Measurements from ENCODE around the gene CDC123.

Gene CDC123

DNA sequence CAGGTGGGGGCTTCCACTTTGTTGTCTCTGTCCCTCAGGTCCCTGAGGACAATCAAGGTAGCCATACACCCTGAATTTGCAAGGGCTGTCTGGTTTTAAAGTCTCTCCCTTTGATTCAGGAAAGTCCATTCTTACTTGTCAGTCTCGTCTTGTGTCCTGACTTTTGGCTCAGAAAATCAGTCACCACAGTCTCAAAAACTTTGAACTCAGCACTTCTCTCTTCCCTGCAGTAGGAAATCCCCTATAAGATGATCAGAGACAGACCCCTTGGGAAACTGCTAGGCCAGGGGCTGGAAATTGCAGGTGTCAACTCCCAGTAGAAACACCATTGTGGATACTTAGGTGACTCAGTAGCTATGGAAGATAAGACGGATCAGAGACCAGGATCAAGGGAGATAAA is 73.1 kb downstream of the CDC123 start:
- no peaks in the 10 kb centered on the region; the same call in 1 of the 2 replicates for H3K4me1 ChIP-seq (ENCODE audit: control insufficient read depth, insufficient read depth, low read length)

DNA sequence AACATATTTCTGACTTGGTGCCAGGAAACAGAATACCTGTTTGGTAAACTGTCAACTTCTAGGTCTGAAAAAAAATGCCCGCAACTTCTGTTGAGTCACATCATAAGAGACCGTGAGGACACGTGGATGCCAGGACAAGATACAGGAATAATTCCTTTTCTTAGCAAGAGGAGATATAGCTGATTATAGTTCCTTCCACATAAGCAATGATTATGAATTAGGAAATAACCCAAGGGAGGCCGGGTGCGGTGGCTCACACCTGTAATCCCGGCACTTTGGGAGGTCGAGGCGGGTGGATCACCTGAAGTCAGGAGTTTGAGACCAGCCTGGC is 75.2 kb downstream of the CDC123 start:
- ChIA-PET POLR2A (interaction anchor here (0.5 to 1.4 kb wide), 3 partner anchors 8 to 62 kb away, joined by 3 to 5 read pairs (median 3); no protein-coding TSS in a partner anchor), CTCF (no interaction called here)
- H3K4me1 ChIP-seq (ENCODE audit: control insufficient read depth, insufficient read depth, low read length) = no peaks in the 10 kb centered on the region; the same call in 1 of the 2 replicates
- no peaks in the 10 kb centered on the region for H3K9me3 ChIP-seq (ENCODE audit: control insufficient read depth, insufficient read depth, low read depth, low read length)
- no peak overlapping the region for H3K27ac ChIP-seq (ENCODE audit: extremely low read depth, low read depth, low read length)
- no peak overlapping the region for H3K4me3 ChIP-seq (ENCODE audit: low read depth, low read length)
- H3K36me3 ChIP-seq (ENCODE audit: control insufficient read depth in 2 of 2, insufficient read depth in 1 of 2, low read length in 2 of 2) = no peaks in the 10 kb centered on the region
- TF ChIP-seq ZNF654 (tag by site-specific recombination; IDR thresholded peaks at IDR 0.05; ENCODE audit: low read depth) = no peak
- TF ChIP-seq GLIS1 (tag by site-specific recombination; IDR thresholded peaks at IDR 0.05) = 0 out of 2 replicates have a peak, but pooled peaks have one; percentile 0
- TF ChIP-seq, protein P1, sequence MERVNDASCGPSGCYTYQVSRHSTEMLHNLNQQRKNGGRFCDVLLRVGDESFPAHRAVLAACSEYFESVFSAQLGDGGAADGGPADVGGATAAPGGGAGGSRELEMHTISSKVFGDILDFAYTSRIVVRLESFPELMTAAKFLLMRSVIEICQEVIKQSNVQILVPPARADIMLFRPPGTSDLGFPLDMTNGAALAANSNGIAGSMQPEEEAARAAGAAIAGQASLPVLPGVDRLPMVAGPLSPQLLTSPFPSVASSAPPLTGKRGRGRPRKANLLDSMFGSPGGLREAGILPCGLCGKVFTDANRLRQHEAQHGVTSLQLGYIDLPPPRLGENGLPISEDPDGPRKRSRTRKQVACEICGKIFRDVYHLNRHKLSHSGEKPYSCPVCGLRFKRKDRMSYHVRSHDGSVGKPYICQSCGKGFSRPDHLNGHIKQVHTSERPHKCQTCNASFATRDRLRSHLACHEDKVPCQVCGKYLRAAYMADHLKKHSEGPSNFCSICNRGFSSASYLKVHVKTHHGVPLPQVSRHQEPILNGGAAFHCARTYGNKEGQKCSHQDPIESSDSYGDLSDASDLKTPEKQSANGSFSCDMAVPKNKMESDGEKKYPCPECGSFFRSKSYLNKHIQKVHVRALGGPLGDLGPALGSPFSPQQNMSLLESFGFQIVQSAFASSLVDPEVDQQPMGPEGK (tag by site-specific recombination; IDR thresholded peaks at IDR 0.05) = 0 out of 2 replicates have a peak, but pooled peaks have one; percentile 0
- no peak for TF ChIP-seq ZNF580 (tag by site-specific recombination; IDR thresholded peaks at IDR 0.05)
- TF ChIP-seq ZBTB10 (tag by site-specific recombination; IDR thresholded peaks at IDR 0.05) = no peak
- no peak for TF ChIP-seq ZEB2 (tag by site-specific recombination; IDR thresholded peaks at IDR 0.05)
- no peak for TF ChIP-seq ZNF747 (tag by site-specific recombination; IDR thresholded peaks at IDR 0.05)
- no peak for TF ChIP-seq BCL11A (tag by site-specific recombination; IDR thresholded peaks at IDR 0.05; ENCODE audit: low read depth)
- no peak for TF ChIP-seq ZNF610 (tag by site-specific recombination; IDR thresholded peaks at IDR 0.05; ENCODE audit: borderline replicate concordance)
- 0 out of 2 replicates have a peak, but pooled peaks have one; percentile 30 for TF ChIP-seq ZNF184 (tag by site-specific recombination; IDR thresholded peaks at IDR 0.05)
- TF ChIP-seq ZNF514 (tag by site-specific recombination; IDR thresholded peaks at IDR 0.05) = no peak
- TF ChIP-seq ZNF670 (tag by site-specific recombination; IDR thresholded peaks at IDR 0.05; ENCODE audit: low read depth) = no peak
- no peak for TF ChIP-seq ZNF426 (tag by site-specific recombination; IDR thresholded peaks at IDR 0.05)
- TF ChIP-seq ZNF26 (tag by site-specific recombination; IDR thresholded peaks at IDR 0.05) = no peak

More for the DNA sequence above, 73.1 kb downstream of the CDC123 start:
- CTCF ChIA-PET = interaction anchor here (0.5 kb wide), 1 partner anchor 438 kb away, joined by 3 read pairs; no protein-coding TSS in a partner anchor
- TF ChIP-seq ZBTB1 (tag by site-specific recombination; IDR thresholded peaks at IDR 0.05) (no peak), RBAK (tag by site-specific recombination; IDR thresholded peaks at IDR 0.05) (no peak), ZNF423 (tag by site-specific recombination; IDR thresholded peaks at IDR 0.05) (no peak), ZNF416 (tag by site-specific recombination; IDR thresholded peaks at IDR 0.05) (no peak), ZNF555 (tag by site-specific recombination; conservative IDR thresholded peaks at IDR 0.05) (no peak), ZNF169 (tag by site-specific recombination; IDR thresholded peaks at IDR 0.05) (no peak), ZBTB21 (tag by site-specific recombination; IDR thresholded peaks at IDR 0.05) (no peak), ZSCAN30 (tag by site-specific recombination; IDR thresholded peaks at IDR 0.05) (no peak), ZNF350 (tag by site-specific recombination; IDR thresholded peaks at IDR 0.05) (no peak), ZNF792 (tag by site-specific recombination; IDR thresholded peaks at IDR 0.05) (no peak), ZNF184 (tag by site-specific recombination; IDR thresholded peaks at IDR 0.05) (no peak), ZNF354C (tag by site-specific recombination; IDR thresholded peaks at IDR 0.05; ENCODE audit: borderline replicate concordance, low read depth) (no peak), ZNF677 (tag by site-specific recombination; IDR thresholded peaks at IDR 0.05) (no peak), ZNF76 (tag by site-specific recombination; IDR thresholded peaks at IDR 0.05; ENCODE audit: borderline replicate concordance, low read depth) (no peak), ZNF610 (tag by site-specific recombination; IDR thresholded peaks at IDR 0.05; ENCODE audit: borderline replicate concordance) (no peak), ZNF114 (tag by site-specific recombination; IDR thresholded peaks at IDR 0.05) (no peak), ZFP37 (tag by site-specific recombination; IDR thresholded peaks at IDR 0.05) (no peak)
- TF ChIP-seq, protein P2, sequence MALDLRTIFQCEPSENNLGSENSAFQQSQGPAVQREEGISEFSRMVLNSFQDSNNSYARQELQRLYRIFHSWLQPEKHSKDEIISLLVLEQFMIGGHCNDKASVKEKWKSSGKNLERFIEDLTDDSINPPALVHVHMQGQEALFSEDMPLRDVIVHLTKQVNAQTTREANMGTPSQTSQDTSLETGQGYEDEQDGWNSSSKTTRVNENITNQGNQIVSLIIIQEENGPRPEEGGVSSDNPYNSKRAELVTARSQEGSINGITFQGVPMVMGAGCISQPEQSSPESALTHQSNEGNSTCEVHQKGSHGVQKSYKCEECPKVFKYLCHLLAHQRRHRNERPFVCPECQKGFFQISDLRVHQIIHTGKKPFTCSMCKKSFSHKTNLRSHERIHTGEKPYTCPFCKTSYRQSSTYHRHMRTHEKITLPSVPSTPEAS (tag by site-specific recombination; IDR thresholded peaks at IDR 0.05) = no peak
- TF ChIP-seq, protein P3, sequence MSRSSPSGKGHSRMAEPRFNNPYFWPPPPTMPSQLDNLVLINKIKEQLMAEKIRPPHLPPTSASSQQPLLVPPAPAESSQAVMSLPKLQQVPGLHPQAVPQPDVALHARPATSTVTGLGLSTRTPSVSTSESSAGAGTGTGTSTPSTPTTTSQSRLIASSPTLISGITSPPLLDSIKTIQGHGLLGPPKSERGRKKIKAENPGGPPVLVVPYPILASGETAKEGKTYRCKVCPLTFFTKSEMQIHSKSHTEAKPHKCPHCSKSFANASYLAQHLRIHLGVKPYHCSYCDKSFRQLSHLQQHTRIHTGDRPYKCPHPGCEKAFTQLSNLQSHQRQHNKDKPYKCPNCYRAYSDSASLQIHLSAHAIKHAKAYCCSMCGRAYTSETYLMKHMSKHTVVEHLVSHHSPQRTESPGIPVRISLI (tag by site-specific recombination; IDR thresholded peaks at IDR 0.05) = no peak
- TF ChIP-seq, protein P4, sequence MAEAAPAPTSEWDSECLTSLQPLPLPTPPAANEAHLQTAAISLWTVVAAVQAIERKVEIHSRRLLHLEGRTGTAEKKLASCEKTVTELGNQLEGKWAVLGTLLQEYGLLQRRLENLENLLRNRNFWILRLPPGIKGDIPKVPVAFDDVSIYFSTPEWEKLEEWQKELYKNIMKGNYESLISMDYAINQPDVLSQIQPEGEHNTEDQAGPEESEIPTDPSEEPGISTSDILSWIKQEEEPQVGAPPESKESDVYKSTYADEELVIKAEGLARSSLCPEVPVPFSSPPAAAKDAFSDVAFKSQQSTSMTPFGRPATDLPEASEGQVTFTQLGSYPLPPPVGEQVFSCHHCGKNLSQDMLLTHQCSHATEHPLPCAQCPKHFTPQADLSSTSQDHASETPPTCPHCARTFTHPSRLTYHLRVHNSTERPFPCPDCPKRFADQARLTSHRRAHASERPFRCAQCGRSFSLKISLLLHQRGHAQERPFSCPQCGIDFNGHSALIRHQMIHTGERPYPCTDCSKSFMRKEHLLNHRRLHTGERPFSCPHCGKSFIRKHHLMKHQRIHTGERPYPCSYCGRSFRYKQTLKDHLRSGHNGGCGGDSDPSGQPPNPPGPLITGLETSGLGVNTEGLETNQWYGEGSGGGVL (tag by site-specific recombination; IDR thresholded peaks at IDR 0.05) = no peak
- no peaks in the 10 kb centered on the region for H3K36me3 ChIP-seq (ENCODE audit: control insufficient read depth in 2 of 2, insufficient read depth in 1 of 2, low read length in 2 of 2)
- H3K4me3 ChIP-seq (ENCODE audit: low read depth, low read length) = no peak overlapping the region
- no peak overlapping the region for H3K27ac ChIP-seq (ENCODE audit: extremely low read depth, low read depth, low read length)
- H3K9me3 ChIP-seq (ENCODE audit: control insufficient read depth, insufficient read depth, low read depth, low read length) = no peaks in the 10 kb centered on the region
- POLR2A ChIA-PET = no interaction called here

Measured in HEK293 (cell line).